Small intestine (tissue), 7 donors: Measurements from ENCODE around the gene BLNK. TPM values are rescaled to one million over a fixed set of nuclear protein-coding genes. Genes with fewer than 3 reads are reported as not detected.

Experiments used
- DNase-seq, 2 donors: peaks; one replicate each; pipeline versions ENCODE4 v3.0.0 to v3.0.0-alpha.2; 2013
- FAIRE-seq: peaks from 2 replicates; lab custom pipeline; 2012; peaks lifted over from hg19 to GRCh38; lab: Jason Lieb, UNC
- H3K27ac ChIP-seq, 3 donors: one replicate each; pipeline ENCODE4 v1.5.1; 2013; ENCODE audit warnings: low read length in 2 of 3, mild to moderate bottlenecking in 2 of 3, control low read depth in 1 of 3, inconsistent platforms in 1 of 3, low read depth in 1 of 3, moderate library complexity in 1 of 3
- H3K27me3 ChIP-seq, 3 donors: one replicate each; pipeline ENCODE4 v1.6.1; 2013; ENCODE audit warnings: low read length in 3 of 3, inconsistent platforms in 1 of 3; ENCODE audit not compliant: control insufficient read depth in 3 of 3, insufficient read depth in 3 of 3
- H3K36me3 ChIP-seq, 3 donors: one replicate each; pipeline ENCODE4 v1.6.1; 2013; ENCODE audit warnings: low read length in 3 of 3, inconsistent platforms in 1 of 3, low read depth in 1 of 3, mild to moderate bottlenecking in 1 of 3, moderate library complexity in 1 of 3; ENCODE audit not compliant: control insufficient read depth in 3 of 3, insufficient read depth in 2 of 3
- H3K4me1 ChIP-seq, 3 donors: one replicate each; pipeline ENCODE4 v1.6.1; 2013; ENCODE audit warnings: low read length in 2 of 3, inconsistent platforms in 1 of 3, low read depth in 1 of 3, mild to moderate bottlenecking in 1 of 3, moderate library complexity in 1 of 3; ENCODE audit not compliant: control insufficient read depth in 3 of 3, insufficient read depth in 2 of 3
- H3K4me3 ChIP-seq, 3 donors: one replicate each; pipeline ENCODE4 v1.5.1; 2013; ENCODE audit warnings: low read length in 3 of 3, control low read depth in 1 of 3, inconsistent platforms in 1 of 3, low read depth in 1 of 3, mild to moderate bottlenecking in 1 of 3, moderate library complexity in 1 of 3
- H3K9me3 ChIP-seq, 2 donors: one replicate each; pipeline ENCODE4 v1.6.1; 2013; ENCODE audit warnings: low read depth in 1 of 2, low read length in 1 of 2; ENCODE audit not compliant: control insufficient read depth in 2 of 2, insufficient read depth in 1 of 2
- WGBS, 3 donors: extraction: QIAGEN DNeasy Blood & Tissue Kit; methylation state at CpG; one replicate each; pipeline ENCODE4 v1.1.7; 2013; 5-methylcytosine and 5-hydroxymethylcytosine counted together
- polyA plus RNA-seq, 4 donors: library from polyadenylated mRNA; stranded (reverse) in 3 of 4; unstranded in 1 of 4; fragments of 200-250 nt in 3 of 4; fragments of 120-200 nt in 1 of 4; gene quantifications; one replicate each; pipeline versions ENCODE4 v1.2.1 to v1.2.3, GENCODE V29; 2013
- donor health status: healthy with polysubstance abuse.
- donor health status: control.
- donor health status: control.
- donor health status: Bipolar disorder and iron deficiency.
- donor health status: healthy.

Gene BLNK
- polyA plus RNA-seq, 4 donors: 26.7 to 69.3 (median 41.7) TPM

GRCh38 chr10:96222908-96223307, 48.5 kb downstream of the BLNK start:
- FAIRE-seq: no peak
- WGBS, 3 donors: 91 to 93% (median 91%) methylated on average over 10 of the region's 10 CpGs
- no peak for DNase-seq
- no peaks in the 10 kb centered on the region for H3K9me3 ChIP-seq
- H3K36me3 ChIP-seq: peaks cover 2 to 53% (median 24%) of the 10 kb centered on the region in 3 donors
- H3K27me3 ChIP-seq: no peaks in the 10 kb centered on the region
- H3K4me1 ChIP-seq: no peaks in the 10 kb centered on the region
- H3K4me3 ChIP-seq: no peak overlapping the region
- no peak overlapping the region for H3K27ac ChIP-seq

GRCh38 chr10:96222441-96222840, 48.9 kb downstream of the BLNK start:
- Histone ChIP-seq H3K4me1 (no peaks in the 10 kb centered on the region), H3K4me3 (no peak overlapping the region), H3K36me3 (peaks cover 2 to 51% (median 24%) of the 10 kb centered on the region in 3 donors), H3K27ac (no peak overlapping the region), H3K9me3 (no peaks in the 10 kb centered on the region), H3K27me3 (no peaks in the 10 kb centered on the region)
- DNase-seq: no peak
- WGBS, 3 donors: 67 to 78% (median 67%) methylated on average over 3 of the region's 3 CpGs
- no peak for FAIRE-seq

GRCh38 chr10:96218826-96219225, 52.5 kb downstream of the BLNK start:
- Histone ChIP-seq H3K4me3 (no peak overlapping the region), H3K27me3 (no peaks in the 10 kb centered on the region), H3K9me3 (no peaks in the 10 kb centered on the region), H3K36me3 (peaks cover 2 to 36% (median 16%) of the 10 kb centered on the region in 3 donors), H3K27ac (no peak overlapping the region), H3K4me1 (no peaks in the 10 kb centered on the region)
- FAIRE-seq (no peak), DNase-seq (no peak)
- 61 to 71% (median 69%) methylated on average over 5 of the region's 5 CpGs for WGBS, 3 donors

GRCh38 chr10:96217711-96218110, 53.7 kb downstream of the BLNK start:
- Histone ChIP-seq H3K27ac (no peak overlapping the region), H3K9me3 (no peaks in the 10 kb centered on the region), H3K36me3 (peaks cover 0 to 32% (median 15%) of the 10 kb centered on the region in 3 donors), H3K4me3 (no peak overlapping the region), H3K27me3 (no peaks in the 10 kb centered on the region), H3K4me1 (no peaks in the 10 kb centered on the region)
- no peak for DNase-seq
- no peak for FAIRE-seq
- WGBS, 3 donors: 66 to 80% (median 69%) methylated on average over 4 of the region's 4 CpGs

- DNase-seq: no peak
- no peak overlapping the region for H3K27ac ChIP-seq
- H3K27me3 ChIP-seq: no peaks in the 10 kb centered on the region
- FAIRE-seq: no peak
- H3K4me1 ChIP-seq: no peaks in the 10 kb centered on the region
- H3K9me3 ChIP-seq: no peaks in the 10 kb centered on the region
- H3K4me3 ChIP-seq: no peak overlapping the region
- peaks cover 0 to 28% (median 9%) of the 10 kb centered on the region in 3 donors for H3K36me3 ChIP-seq
- WGBS, 3 donors: 87 to 92% (median 89%) methylated on average over 5 of the region's 5 CpGs
These were observed 54.6 kb downstream of the BLNK start for GRCh38 chr10:96216775-96217174.

GRCh38 chr10:96212911-96213310, 58.5 kb downstream of the BLNK start:
- no peak for FAIRE-seq
- Histone ChIP-seq H3K27ac (no peak overlapping the region), H3K36me3 (peaks cover 2 to 40% (median 9%) of the 10 kb centered on the region in 3 donors), H3K4me1 (no peaks in the 10 kb centered on the region), H3K4me3 (no peak overlapping the region), H3K27me3 (no peaks in the 10 kb centered on the region), H3K9me3 (no peaks in the 10 kb centered on the region)
- DNase-seq: no peak
- 88 to 100% (median 96%) methylated on average over 1 of the region's 1 CpG for WGBS, 3 donors

- Histone ChIP-seq H3K27ac (no peak overlapping the region), H3K4me1 (no peaks in the 10 kb centered on the region), H3K9me3 (no peaks in the 10 kb centered on the region), H3K4me3 (no peak overlapping the region), H3K36me3 (peaks cover 2 to 46% (median 10%) of the 10 kb centered on the region in 3 donors), H3K27me3 (no peaks in the 10 kb centered on the region)
- no peak for DNase-seq
- no peak for FAIRE-seq
These were observed 59.6 kb downstream of the BLNK start for GRCh38 chr10:96211764-96212163.

GRCh38 chr10:96208946-96209345, 62.4 kb downstream of the BLNK start:
- no peaks in the 10 kb centered on the region for H3K4me1 ChIP-seq
- peaks cover 6 to 39% (median 17%) of the 10 kb centered on the region in 3 donors for H3K36me3 ChIP-seq
- FAIRE-seq (no peak), DNase-seq (peak in 1 of 2 donors; percentile 21)
- no peaks in the 10 kb centered on the region for H3K9me3 ChIP-seq
- no peaks in the 10 kb centered on the region for H3K27me3 ChIP-seq
- H3K4me3 ChIP-seq: no peak overlapping the region
- 66 to 81% (median 67%) methylated on average over 5 of the region's 5 CpGs for WGBS, 3 donors
- no peak overlapping the region for H3K27ac ChIP-seq

- H3K36me3 ChIP-seq: peaks cover 6 to 37% (median 13%) of the 10 kb centered on the region in 3 donors
- FAIRE-seq: no peak
- no peak overlapping the region for H3K27ac ChIP-seq
- H3K4me1 ChIP-seq: no peaks in the 10 kb centered on the region
- DNase-seq: no peak
- no peaks in the 10 kb centered on the region for H3K9me3 ChIP-seq
- no peaks in the 10 kb centered on the region for H3K27me3 ChIP-seq
- no peak overlapping the region for H3K4me3 ChIP-seq
- WGBS, 3 donors: 74 to 86% (median 84%) methylated on average over 2 of the region's 2 CpGs
These were observed 63.1 kb downstream of the BLNK start for GRCh38 chr10:96208271-96208670.
